GM19099 (cell line): ENCODE results near the gene ENTPD6.

Source experiments
- POLR2A ChIP-seq: IDR thresholded peaks from 3 replicates; pipeline ENCODE4 v1.6.1; 2011; ENCODE audit warnings: low read depth; ENCODE audit not compliant: insufficient read length; ENCODE audit errors: extremely low read depth

Gene ENTPD6

GRCh38 chr20:25249198-25249931 lies 53.9 kb downstream of the ENTPD6 start:
- no peak for TF ChIP-seq POLR2A

- TF ChIP-seq POLR2A = no peak
Measured at GRCh38 chr20:25250508-25250907, 55.0 kb downstream of the ENTPD6 start.

- TF ChIP-seq POLR2A = no peak
Measured at GRCh38 chr20:25251019-25251418, 55.5 kb downstream of the ENTPD6 start.

GRCh38 chr20:25251558-25251957 lies 56.0 kb downstream of the ENTPD6 start:
- TF ChIP-seq POLR2A = no peak

- no peak for TF ChIP-seq POLR2A
Measured at GRCh38 chr20:25252230-25252651, 56.7 kb downstream of the ENTPD6 start.

- no peak for TF ChIP-seq POLR2A
Measured at GRCh38 chr20:25252686-25253421, 57.3 kb downstream of the ENTPD6 start.

GRCh38 chr20:25253606-25254275 lies 58.2 kb downstream of the ENTPD6 start:
- no peak for TF ChIP-seq POLR2A

GRCh38 chr20:25254571-25254970 lies 59.1 kb downstream of the ENTPD6 start:
- no peak for TF ChIP-seq POLR2A

- no peak for TF ChIP-seq POLR2A
Measured at GRCh38 chr20:25254986-25255680, 59.6 kb downstream of the ENTPD6 start.

- no peak for TF ChIP-seq POLR2A
Measured at GRCh38 chr20:25256226-25256859, 60.8 kb downstream of the ENTPD6 start.

GRCh38 chr20:25257130-25257529 lies 61.6 kb downstream of the ENTPD6 start:
- no peak for TF ChIP-seq POLR2A

GRCh38 chr20:25257756-25258475 lies 62.4 kb downstream of the ENTPD6 start:
- TF ChIP-seq POLR2A = no peak

- TF ChIP-seq POLR2A = no peak
Measured at GRCh38 chr20:25258476-25258805, 62.9 kb downstream of the ENTPD6 start.

GRCh38 chr20:25258828-25259227 lies 63.3 kb downstream of the ENTPD6 start:
- TF ChIP-seq POLR2A = no peak
